Ishikawa (cell line): ENCODE data around the gene SNX32.

ENCODE experiments used
- CEBPB ChIP-seq: IDR thresholded peaks from 2 replicates; pipeline ENCODE4 v1.6.1; 2012
- CREB1 ChIP-seq: IDR thresholded peaks from 2 replicates; pipeline ENCODE4 v1.6.1; 2012; ENCODE audit warnings: low read depth
- EGR1 ChIP-seq: IDR thresholded peaks from 2 replicates; pipeline ENCODE4 v1.6.1; 2012
- EP300 ChIP-seq: IDR thresholded peaks from 2 replicates; pipeline ENCODE4 v1.6.1; 2012; ENCODE audit warnings: borderline replicate concordance
- FOXM1 ChIP-seq: IDR thresholded peaks from 2 replicates; pipeline ENCODE4 v1.6.1; 2012; ENCODE audit warnings: low read depth, borderline replicate concordance
- MAX ChIP-seq: IDR thresholded peaks from 2 replicates; pipeline ENCODE4 v1.6.1; 2012
- NFIC ChIP-seq: IDR thresholded peaks from 2 replicates; pipeline ENCODE4 v1.6.1; 2012
- RAD21 ChIP-seq: IDR thresholded peaks from 2 replicates; pipeline ENCODE4 v1.6.1; 2012; ENCODE audit warnings: low read depth
- REST ChIP-seq: IDR thresholded peaks from 2 replicates; pipeline ENCODE4 v1.6.1; 2012; ENCODE audit warnings: low read depth, mild to moderate bottlenecking
- TAF1 ChIP-seq: IDR thresholded peaks from 2 replicates; pipeline ENCODE4 v1.6.1; 2012; ENCODE audit warnings: low read depth, mild to moderate bottlenecking
- TCF12 ChIP-seq: IDR thresholded peaks from 2 replicates; pipeline ENCODE4 v1.6.1; 2012; ENCODE audit warnings: low read depth
- TEAD4 ChIP-seq: IDR thresholded peaks from 2 replicates; pipeline ENCODE4 v1.6.1; 2012
- USF1 ChIP-seq: IDR thresholded peaks from 2 replicates; pipeline ENCODE4 v1.6.1; 2012
- YY1 ChIP-seq: IDR thresholded peaks from 2 replicates; pipeline ENCODE4 v1.6.1; 2012; ENCODE audit warnings: low read depth
- ZBTB7A ChIP-seq: IDR thresholded peaks from 2 replicates; pipeline ENCODE4 v1.6.1; 2012; ENCODE audit warnings: low read depth

Gene SNX32

GRCh38 chr11:65808744-65809341 is 24.9 kb upstream of the SNX32 start:
- TF ChIP-seq RAD21 (no peak), FOXM1 (no peak), MAX (no peak), EP300 (no peak), NFIC (no peak), ZBTB7A (no peak), TEAD4 (no peak), CREB1 (no peak), TAF1 (no peak), EGR1 (no peak)

- TF ChIP-seq EP300 (no peak), EGR1 (no peak), REST (no peak), TEAD4 (no peak), ZBTB7A (no peak), FOXM1 (no peak), NFIC (no peak), MAX (no peak), CEBPB (no peak), CREB1 (no peak), USF1 (no peak), RAD21 (no peak), TAF1 (no peak), YY1 (no peak), TCF12 (no peak)
Observed at GRCh38 chr11:65809496-65809895, 24.3 kb upstream of the SNX32 start.

- TF ChIP-seq TCF12 (no peak), RAD21 (peak; percentile 32; the same call in 1 of the 2 replicates), FOXM1 (no peak)
Observed at GRCh38 chr11:65810046-65810868, 23.5 kb upstream of the SNX32 start.

GRCh38 chr11:65811764-65812475 is 21.8 kb upstream of the SNX32 start:
- no peak for TF ChIP-seq ZBTB7A
- no peak for TF ChIP-seq USF1
- TF ChIP-seq FOXM1, result no peak
- no peak for TF ChIP-seq CREB1
- TF ChIP-seq REST, result no peak
- no peak for TF ChIP-seq YY1
- no peak for TF ChIP-seq RAD21
- no peak for TF ChIP-seq EP300

- TF ChIP-seq USF1 (no peak), CEBPB (no peak), REST (no peak), CREB1 (no peak), TCF12 (no peak), MAX (no peak), TEAD4 (no peak), TAF1 (no peak), FOXM1 (no peak), RAD21 (no peak), ZBTB7A (no peak), EP300 (no peak), NFIC (no peak), EGR1 (no peak)
Observed at GRCh38 chr11:65814131-65814985, 19.4 kb upstream of the SNX32 start.
